Colonic mucosa (tissue), 4 donors: ENCODE measurements around the gene SLC7A1. TPM values are rescaled to one million over a fixed set of nuclear protein-coding genes. Genes with fewer than 3 reads are reported as not detected.

ENCODE experiments used
- DNase-seq: peaks from one replicate; pipeline ENCODE4 v3.0.0-alpha.2; 2020
- H3K27ac ChIP-seq: fragments of 200-600 bp; one replicate; pipeline ENCODE4 v1.8.0; 2021
- H3K27me3 ChIP-seq: fragments of 200-600 bp; one replicate; pipeline ENCODE4 v1.8.0; 2021
- H3K36me3 ChIP-seq: fragments of 200-600 bp; one replicate; pipeline ENCODE4 v1.8.0; 2021
- H3K4me1 ChIP-seq: fragments of 200-600 bp; one replicate; pipeline ENCODE4 v1.8.0; 2021; ENCODE audit warnings: mild to moderate bottlenecking
- H3K4me3 ChIP-seq: fragments of 200-600 bp; one replicate; pipeline ENCODE4 v1.8.0; 2021
- H3K9ac ChIP-seq, 2 donors: one replicate each; pipeline ENCODE4 v1.7.0; 2013; ENCODE audit warnings: control low read depth in 2 of 2, low read depth in 2 of 2, low read length in 2 of 2
- H3K9me3 ChIP-seq: fragments of 200-600 bp; one replicate; pipeline ENCODE4 v1.8.0; 2021
- CTCF ChIP-seq: fragments of 200-600 bp; IDR thresholded peaks from one replicate; pipeline ENCODE4 v1.8.0; 2022; ENCODE audit warnings: antibody characterized with exemption, mild to moderate bottlenecking
- intact Hi-C: fragments of 100-400 bp; cut with DNase I; formaldehyde crosslinking; loops from one replicate; pipeline ENCODE4 v1.14.1; 2022
- total RNA-seq, 2 donors: library from RNA; stranded (reverse); fragmentation: NEBNext Ultra II Directional in 1 of 2; extraction: Animal tissue kit (Norgen Biotek cat#: 25700) in 1 of 2; gene quantifications; one replicate each; pipeline ENCODE4 v1.2.1, GENCODE V29; 2021
- donor health status: healthy.
- donor health status: DM: no; HTN: no; CAD: no.
- donor health status: DM: no; HTN: no; CAD: no.

Gene SLC7A1
- total RNA-seq, 2 donors from 2014 or later, result 52.4 to 62.8 TPM

GRCh38 chr13:29530901-29531300, 64.6 kb downstream of the SLC7A1 start:
- Histone ChIP-seq H3K4me1 (no peaks in the 10 kb centered on the region), H3K36me3 (peaks cover 5% of the 10 kb centered on the region), H3K4me3 (no peak overlapping the region), H3K9ac (no peak overlapping the region), H3K27ac (no peak overlapping the region), H3K27me3 (no peaks in the 10 kb centered on the region), H3K9me3 (no peaks in the 10 kb centered on the region)
- intact Hi-C loops, result no loop called here
- DNase-seq, result no peak
- no peak for TF ChIP-seq CTCF

GRCh38 chr13:29529754-29530153, 65.7 kb downstream of the SLC7A1 start:
- peaks cover 5% of the 10 kb centered on the region for H3K36me3 ChIP-seq
- no peak overlapping the region for H3K9ac ChIP-seq
- no peaks in the 10 kb centered on the region for H3K27me3 ChIP-seq
- no peaks in the 10 kb centered on the region for H3K4me1 ChIP-seq
- H3K27ac ChIP-seq, result no peak overlapping the region
- intact Hi-C loops, result no loop called here
- H3K9me3 ChIP-seq, result no peaks in the 10 kb centered on the region
- H3K4me3 ChIP-seq, result no peak overlapping the region
- DNase-seq, result no peak
- no peak for TF ChIP-seq CTCF

- TF ChIP-seq CTCF, result no peak
- Histone ChIP-seq H3K4me1 (no peaks in the 10 kb centered on the region), H3K4me3 (no peak overlapping the region), H3K9me3 (no peaks in the 10 kb centered on the region), H3K9ac (no peak overlapping the region), H3K36me3 (peaks cover 5% of the 10 kb centered on the region), H3K27me3 (no peaks in the 10 kb centered on the region), H3K27ac (no peak overlapping the region)
- DNase-seq, result no peak
- intact Hi-C loops, result no loop called here
These were observed 67.6 kb downstream of the SLC7A1 start for GRCh38 chr13:29527916-29528315.

DNA sequence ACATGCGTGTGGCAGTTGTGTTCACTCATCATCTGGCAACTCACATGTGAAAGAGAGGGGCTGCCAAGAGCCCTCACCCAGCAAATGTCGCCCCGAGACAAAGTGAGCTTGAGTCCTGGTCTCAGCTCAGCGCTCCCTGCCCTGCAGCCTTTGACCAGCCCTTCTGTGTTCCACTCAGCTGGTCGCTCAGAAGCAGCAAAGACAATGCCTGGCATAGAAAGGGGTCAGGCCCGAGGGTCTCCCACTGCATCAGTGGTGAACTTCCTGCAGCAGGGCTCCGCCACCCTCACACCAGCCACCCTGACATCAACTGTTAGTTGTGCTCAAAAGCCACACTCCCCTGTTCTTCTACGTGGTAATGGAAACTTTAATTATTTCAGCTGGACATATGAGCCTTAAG, 68.0 kb downstream of the SLC7A1 start:
- intact Hi-C loops, result no loop called here
- Histone ChIP-seq H3K27ac (no peak overlapping the region), H3K4me1 (no peaks in the 10 kb centered on the region), H3K36me3 (peaks cover 5% of the 10 kb centered on the region), H3K27me3 (no peaks in the 10 kb centered on the region), H3K4me3 (no peak overlapping the region), H3K9me3 (no peaks in the 10 kb centered on the region), H3K9ac (no peak overlapping the region)
- TF ChIP-seq CTCF, result no peak
- DNase-seq, result no peak

DNA sequence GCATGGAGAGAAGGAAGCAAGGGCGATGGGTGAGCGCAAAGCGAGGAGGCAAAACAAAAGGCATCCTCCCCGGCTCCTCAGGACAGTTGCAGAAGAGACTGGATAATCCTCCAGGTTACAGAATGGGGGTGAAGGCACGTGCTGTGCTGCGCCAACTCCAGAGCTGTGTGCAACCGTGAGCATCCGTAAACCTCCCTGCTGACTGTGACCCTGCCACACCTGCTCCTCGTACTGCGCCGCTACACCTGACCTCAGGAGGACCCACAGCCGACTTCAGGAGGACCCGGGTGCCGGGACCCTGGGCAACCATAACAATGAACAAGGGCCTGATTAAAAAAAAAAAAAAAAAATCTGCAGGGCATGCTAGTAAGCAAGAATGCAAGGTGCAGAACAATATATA, 68.7 kb downstream of the SLC7A1 start:
- no peaks in the 10 kb centered on the region for H3K27me3 ChIP-seq
- no peaks in the 10 kb centered on the region for H3K4me1 ChIP-seq
- H3K27ac ChIP-seq, result no peak overlapping the region
- TF ChIP-seq CTCF, result no peak
- no peak overlapping the region for H3K4me3 ChIP-seq
- intact Hi-C loops, result no loop called here
- no peak overlapping the region for H3K9ac ChIP-seq
- peaks cover 5% of the 10 kb centered on the region for H3K36me3 ChIP-seq
- no peak for DNase-seq
- H3K9me3 ChIP-seq, result no peaks in the 10 kb centered on the region

GRCh38 chr13:29525757-29526156, 69.7 kb downstream of the SLC7A1 start:
- Histone ChIP-seq H3K27me3 (no peaks in the 10 kb centered on the region), H3K4me3 (no peak overlapping the region), H3K27ac (no peak overlapping the region), H3K36me3 (peaks cover 5% of the 10 kb centered on the region), H3K9ac (no peak overlapping the region), H3K9me3 (no peaks in the 10 kb centered on the region), H3K4me1 (no peaks in the 10 kb centered on the region)
- no peak for DNase-seq
- no peak for TF ChIP-seq CTCF
- intact Hi-C loops, result no loop called here
